ENCODE measurements around the gene GREB1.

The GREB1 gene

GRCh38 chr2:11556101-11556806 is 22.4 kb downstream of the GREB1 start:
- H3K9me3 ChIP-seq (ENCODE audit: control insufficient read depth, low read depth, low read length) = no peaks in the 10 kb centered on the region
- no peaks in the 10 kb centered on the region for H3K27me3 ChIP-seq (ENCODE audit: control insufficient read depth, insufficient read depth, low read length)
- no peak overlapping the region for H3K27ac ChIP-seq (ENCODE audit: low read length)
- peaks cover 12% of the 10 kb centered on the region for H3K4me1 ChIP-seq (ENCODE audit: control insufficient read depth, low read depth, low read length)
- no peak overlapping the region for H3K4me3 ChIP-seq (ENCODE audit: low read length)
- no peaks in the 10 kb centered on the region for H3K36me3 ChIP-seq (ENCODE audit: control insufficient read depth, low read depth, low read length)
- H3K9ac ChIP-seq (ENCODE audit: low read length) = no peak overlapping the region

GRCh38 chr2:11558214-11558886 is 24.5 kb downstream of the GREB1 start:
- no peak overlapping the region for H3K4me3 ChIP-seq (ENCODE audit: low read length)

GRCh38 chr2:11559066-11559785 is 25.4 kb downstream of the GREB1 start:
- Histone ChIP-seq H3K4me1 (ENCODE audit: control insufficient read depth, low read depth, low read length) (peaks cover 12% of the 10 kb centered on the region), H3K27ac (ENCODE audit: low read length) (no peak overlapping the region), H3K36me3 (ENCODE audit: control insufficient read depth, low read depth, low read length) (no peaks in the 10 kb centered on the region), H3K9ac (ENCODE audit: low read length) (no peak overlapping the region), H3K4me3 (ENCODE audit: low read length) (no peak overlapping the region), H3K9me3 (ENCODE audit: control insufficient read depth, low read depth, low read length) (no peaks in the 10 kb centered on the region), H3K27me3 (ENCODE audit: control insufficient read depth, insufficient read depth, low read length) (no peaks in the 10 kb centered on the region)

More at GRCh38 chr2:11558214-11558886, 24.5 kb downstream of the GREB1 start:
- Histone ChIP-seq H3K27ac (ENCODE audit: low read length) (no peak overlapping the region), H3K27me3 (ENCODE audit: control insufficient read depth, insufficient read depth, low read length) (no peaks in the 10 kb centered on the region), H3K9ac (ENCODE audit: low read length) (no peak overlapping the region), H3K4me1 (ENCODE audit: control insufficient read depth, low read depth, low read length) (peaks cover 12% of the 10 kb centered on the region), H3K9me3 (ENCODE audit: control insufficient read depth, low read depth, low read length) (no peaks in the 10 kb centered on the region), H3K36me3 (ENCODE audit: control insufficient read depth, low read depth, low read length) (no peaks in the 10 kb centered on the region)

GRCh38 chr2:11559786-11560155 is 25.9 kb downstream of the GREB1 start:
- Histone ChIP-seq H3K36me3 (ENCODE audit: control insufficient read depth, low read depth, low read length) (no peaks in the 10 kb centered on the region), H3K4me1 (ENCODE audit: control insufficient read depth, low read depth, low read length) (peaks cover 12% of the 10 kb centered on the region), H3K9ac (ENCODE audit: low read length) (no peak overlapping the region), H3K9me3 (ENCODE audit: control insufficient read depth, low read depth, low read length) (no peaks in the 10 kb centered on the region), H3K4me3 (ENCODE audit: low read length) (no peak overlapping the region), H3K27me3 (ENCODE audit: control insufficient read depth, insufficient read depth, low read length) (no peaks in the 10 kb centered on the region), H3K27ac (ENCODE audit: low read length) (no peak overlapping the region)

GRCh38 chr2:11560806-11561205 is 27.0 kb downstream of the GREB1 start:
- no peaks in the 10 kb centered on the region for H3K9me3 ChIP-seq (ENCODE audit: control insufficient read depth, low read depth, low read length)
- H3K9ac ChIP-seq (ENCODE audit: low read length) = no peak overlapping the region
- H3K36me3 ChIP-seq (ENCODE audit: control insufficient read depth, low read depth, low read length) = no peaks in the 10 kb centered on the region
- no peak overlapping the region for H3K4me3 ChIP-seq (ENCODE audit: low read length)
- no peak overlapping the region for H3K27ac ChIP-seq (ENCODE audit: low read length)
- peaks cover 12% of the 10 kb centered on the region for H3K4me1 ChIP-seq (ENCODE audit: control insufficient read depth, low read depth, low read length)
- H3K27me3 ChIP-seq (ENCODE audit: control insufficient read depth, insufficient read depth, low read length) = no peaks in the 10 kb centered on the region

- Histone ChIP-seq H3K27me3 (ENCODE audit: control insufficient read depth, insufficient read depth, low read length) (no peaks in the 10 kb centered on the region), H3K4me3 (ENCODE audit: low read length) (no peak overlapping the region), H3K9me3 (ENCODE audit: control insufficient read depth, low read depth, low read length) (no peaks in the 10 kb centered on the region), H3K36me3 (ENCODE audit: control insufficient read depth, low read depth, low read length) (no peaks in the 10 kb centered on the region), H3K9ac (ENCODE audit: low read length) (no peak overlapping the region), H3K27ac (ENCODE audit: low read length) (no peak overlapping the region), H3K4me1 (ENCODE audit: control insufficient read depth, low read depth, low read length) (peaks cover 12% of the 10 kb centered on the region)
Observed at GRCh38 chr2:11562011-11562410, 28.2 kb downstream of the GREB1 start.

- Histone ChIP-seq H3K27me3 (ENCODE audit: control insufficient read depth, insufficient read depth, low read length) (no peaks in the 10 kb centered on the region), H3K27ac (ENCODE audit: low read length) (no peak overlapping the region), H3K4me3 (ENCODE audit: low read length) (no peak overlapping the region), H3K9ac (ENCODE audit: low read length) (no peak overlapping the region), H3K9me3 (ENCODE audit: control insufficient read depth, low read depth, low read length) (no peaks in the 10 kb centered on the region), H3K4me1 (ENCODE audit: control insufficient read depth, low read depth, low read length) (peaks cover 11% of the 10 kb centered on the region), H3K36me3 (ENCODE audit: control insufficient read depth, low read depth, low read length) (no peaks in the 10 kb centered on the region)
Observed at GRCh38 chr2:11562476-11562875, 28.6 kb downstream of the GREB1 start.

- Histone ChIP-seq H3K9me3 (ENCODE audit: control insufficient read depth, low read depth, low read length) (no peaks in the 10 kb centered on the region), H3K36me3 (ENCODE audit: control insufficient read depth, low read depth, low read length) (no peaks in the 10 kb centered on the region), H3K27me3 (ENCODE audit: control insufficient read depth, insufficient read depth, low read length) (no peaks in the 10 kb centered on the region), H3K27ac (ENCODE audit: low read length) (no peak overlapping the region), H3K4me3 (ENCODE audit: low read length) (no peak overlapping the region), H3K9ac (ENCODE audit: low read length) (no peak overlapping the region), H3K4me1 (ENCODE audit: control insufficient read depth, low read depth, low read length) (peaks cover 7% of the 10 kb centered on the region)
Observed at GRCh38 chr2:11563784-11564666, 30.2 kb downstream of the GREB1 start.

GRCh38 chr2:11564816-11565567 is 31.1 kb downstream of the GREB1 start:
- Histone ChIP-seq H3K27ac (ENCODE audit: low read length) (no peak overlapping the region), H3K4me1 (ENCODE audit: control insufficient read depth, low read depth, low read length) (peaks cover under 1% of the 10 kb centered on the region), H3K9me3 (ENCODE audit: control insufficient read depth, low read depth, low read length) (no peaks in the 10 kb centered on the region), H3K4me3 (ENCODE audit: low read length) (no peak overlapping the region), H3K9ac (ENCODE audit: low read length) (no peak overlapping the region), H3K36me3 (ENCODE audit: control insufficient read depth, low read depth, low read length) (no peaks in the 10 kb centered on the region), H3K27me3 (ENCODE audit: control insufficient read depth, insufficient read depth, low read length) (no peaks in the 10 kb centered on the region)

GRCh38 chr2:11566383-11566782 is 32.5 kb downstream of the GREB1 start:
- H3K4me1 ChIP-seq (ENCODE audit: control insufficient read depth, low read depth, low read length) = no peaks in the 10 kb centered on the region
- no peak overlapping the region for H3K9ac ChIP-seq (ENCODE audit: low read length)
- no peaks in the 10 kb centered on the region for H3K36me3 ChIP-seq (ENCODE audit: control insufficient read depth, low read depth, low read length)
- H3K27ac ChIP-seq (ENCODE audit: low read length) = no peak overlapping the region
- no peaks in the 10 kb centered on the region for H3K9me3 ChIP-seq (ENCODE audit: control insufficient read depth, low read depth, low read length)
- no peak overlapping the region for H3K4me3 ChIP-seq (ENCODE audit: low read length)
- no peaks in the 10 kb centered on the region for H3K27me3 ChIP-seq (ENCODE audit: control insufficient read depth, insufficient read depth, low read length)

Measured in iPS-18a (cell line).